Activated naive CD8-positive, alpha-beta T cell treated with anti-CD3 and anti-CD28 coated beads, Interleukin-2, amount 50 U/mL, for 24 hours (primary cell): Measurements from ENCODE around the gene PLXDC2.

Experiments used
- ATAC-seq: fragments of 150-1000 bp; cut with Tn5 transposase; one replicate; pipeline ENCODE4 v1.10.0; 2021
- DNase-seq: peaks from one replicate; pipeline ENCODE4 v3.0.0; 2021
- H3K27ac Mint-ChIP-seq: one replicate; pipeline ENCODE4 v1.8.0; 2021; ENCODE audit warnings: mild to moderate bottlenecking, mixed read lengths
- H3K27me3 Mint-ChIP-seq: one replicate; pipeline ENCODE4 v1.8.0; 2021; ENCODE audit warnings: mixed read lengths
- H3K36me3 Mint-ChIP-seq: one replicate; pipeline ENCODE4 v1.8.0; 2021; ENCODE audit warnings: low read depth, mixed read lengths
- H3K4me1 Mint-ChIP-seq: one replicate; pipeline ENCODE4 v1.8.0; 2021; ENCODE audit warnings: mixed read lengths
- H3K4me3 Mint-ChIP-seq: one replicate; pipeline ENCODE4 v1.8.0; 2021; ENCODE audit warnings: mild to moderate bottlenecking, moderate library complexity, mixed read lengths
- H3K9me3 Mint-ChIP-seq: one replicate; pipeline ENCODE4 v1.8.0; 2021; ENCODE audit warnings: mixed read lengths

Gene PLXDC2

DNA sequence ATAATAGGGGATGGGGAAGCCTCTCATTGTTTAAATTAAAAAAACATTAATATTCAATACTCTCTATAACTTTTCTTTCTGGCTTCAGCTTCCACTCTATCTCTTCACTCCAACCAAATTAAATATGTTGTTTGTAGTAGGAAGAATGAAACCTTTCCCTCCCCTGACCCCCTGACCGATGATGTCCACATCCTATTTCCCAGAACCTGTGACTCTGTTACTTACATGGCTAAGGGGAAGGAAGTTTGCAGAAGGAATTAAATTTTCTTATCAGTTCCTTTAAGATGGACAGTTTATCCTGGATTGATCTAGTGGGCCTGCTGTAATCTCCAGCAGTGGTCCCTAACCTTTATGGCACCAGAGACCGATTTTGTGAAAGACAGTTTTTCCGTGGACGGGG lies 130.0 kb downstream of the PLXDC2 start:
- no peaks in the 10 kb centered on the region for H3K4me1 Mint-ChIP-seq
- H3K27me3 Mint-ChIP-seq, result no peaks in the 10 kb centered on the region
- DNase-seq (no peak), ATAC-seq (no peak)
- no peak overlapping the region for H3K27ac Mint-ChIP-seq
- no peaks in the 10 kb centered on the region for H3K36me3 Mint-ChIP-seq
- no peak overlapping the region for H3K4me3 Mint-ChIP-seq
- no peaks in the 10 kb centered on the region for H3K9me3 Mint-ChIP-seq

DNA sequence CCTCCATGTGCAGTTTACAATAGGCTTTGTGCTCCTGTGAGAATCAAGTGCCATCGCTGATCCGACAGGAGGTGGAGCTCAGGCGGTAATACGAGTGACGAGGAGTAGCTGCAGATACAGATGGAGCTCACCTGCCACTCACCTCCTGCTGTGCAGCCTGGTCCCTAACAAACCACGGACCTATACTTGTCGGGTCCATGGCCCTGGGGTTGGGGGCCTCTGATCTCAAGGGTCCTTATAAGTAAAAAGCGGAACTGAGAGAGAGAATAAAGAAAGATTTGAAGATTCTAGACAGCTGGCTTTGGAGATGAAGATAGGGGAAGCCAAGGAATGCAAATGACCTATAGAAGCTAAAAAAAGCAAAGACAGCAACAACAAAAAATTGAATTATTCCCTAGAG lies 130.6 kb downstream of the PLXDC2 start:
- Mint-ChIP-seq H3K4me1 (no peaks in the 10 kb centered on the region), H3K36me3 (no peaks in the 10 kb centered on the region), H3K9me3 (no peaks in the 10 kb centered on the region), H3K27ac (no peak overlapping the region), H3K4me3 (no peak overlapping the region), H3K27me3 (no peaks in the 10 kb centered on the region)
- no peak for ATAC-seq
- DNase-seq, result no peak

DNA sequence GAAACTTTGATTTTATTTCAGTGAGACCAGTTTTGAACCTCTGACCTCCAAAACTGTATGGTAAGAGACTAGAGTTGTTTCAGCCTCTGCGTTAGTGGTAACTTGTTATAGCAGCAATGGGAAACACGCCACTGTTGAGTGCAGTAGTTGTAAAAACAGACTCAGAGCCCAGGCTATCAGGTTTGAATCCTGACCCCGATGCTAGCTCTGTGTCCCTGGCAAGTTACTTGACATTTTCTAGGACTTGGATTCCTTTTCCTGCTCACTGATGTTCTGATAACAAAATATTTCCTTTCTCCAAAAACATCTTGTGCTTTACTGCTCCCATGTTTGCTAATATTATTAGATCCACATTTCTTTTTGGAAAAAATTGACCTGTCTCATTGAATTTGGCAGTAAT lies 131.0 kb downstream of the PLXDC2 start:
- ATAC-seq, result no peak
- Mint-ChIP-seq H3K4me1 (no peaks in the 10 kb centered on the region), H3K27ac (no peak overlapping the region), H3K27me3 (no peaks in the 10 kb centered on the region), H3K36me3 (no peaks in the 10 kb centered on the region), H3K4me3 (no peak overlapping the region), H3K9me3 (no peaks in the 10 kb centered on the region)
- DNase-seq, result no peak

DNA sequence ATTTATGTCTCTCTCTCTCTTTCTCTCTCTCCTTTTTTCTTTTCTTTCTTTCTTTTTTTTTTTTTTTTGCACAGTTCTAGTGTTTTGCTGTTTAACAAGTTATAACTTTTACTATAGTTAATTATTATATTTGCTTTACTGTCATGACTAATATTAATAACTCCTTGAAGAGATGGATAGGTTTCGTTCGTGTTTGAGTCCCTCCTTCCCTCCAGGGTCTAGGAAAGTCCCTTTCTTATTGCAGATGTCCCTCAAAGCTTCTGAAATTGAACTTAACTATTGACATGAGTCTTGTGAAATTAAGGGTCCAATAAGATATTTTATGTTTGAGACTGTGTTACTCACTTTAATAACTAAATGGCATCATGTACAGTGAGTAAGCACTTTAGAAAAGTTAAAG lies 131.4 kb downstream of the PLXDC2 start:
- H3K9me3 Mint-ChIP-seq, result no peaks in the 10 kb centered on the region
- H3K4me1 Mint-ChIP-seq, result no peaks in the 10 kb centered on the region
- H3K4me3 Mint-ChIP-seq, result no peak overlapping the region
- no peaks in the 10 kb centered on the region for H3K27me3 Mint-ChIP-seq
- no peak for ATAC-seq
- DNase-seq, result no peak
- no peaks in the 10 kb centered on the region for H3K36me3 Mint-ChIP-seq
- no peak overlapping the region for H3K27ac Mint-ChIP-seq

DNA sequence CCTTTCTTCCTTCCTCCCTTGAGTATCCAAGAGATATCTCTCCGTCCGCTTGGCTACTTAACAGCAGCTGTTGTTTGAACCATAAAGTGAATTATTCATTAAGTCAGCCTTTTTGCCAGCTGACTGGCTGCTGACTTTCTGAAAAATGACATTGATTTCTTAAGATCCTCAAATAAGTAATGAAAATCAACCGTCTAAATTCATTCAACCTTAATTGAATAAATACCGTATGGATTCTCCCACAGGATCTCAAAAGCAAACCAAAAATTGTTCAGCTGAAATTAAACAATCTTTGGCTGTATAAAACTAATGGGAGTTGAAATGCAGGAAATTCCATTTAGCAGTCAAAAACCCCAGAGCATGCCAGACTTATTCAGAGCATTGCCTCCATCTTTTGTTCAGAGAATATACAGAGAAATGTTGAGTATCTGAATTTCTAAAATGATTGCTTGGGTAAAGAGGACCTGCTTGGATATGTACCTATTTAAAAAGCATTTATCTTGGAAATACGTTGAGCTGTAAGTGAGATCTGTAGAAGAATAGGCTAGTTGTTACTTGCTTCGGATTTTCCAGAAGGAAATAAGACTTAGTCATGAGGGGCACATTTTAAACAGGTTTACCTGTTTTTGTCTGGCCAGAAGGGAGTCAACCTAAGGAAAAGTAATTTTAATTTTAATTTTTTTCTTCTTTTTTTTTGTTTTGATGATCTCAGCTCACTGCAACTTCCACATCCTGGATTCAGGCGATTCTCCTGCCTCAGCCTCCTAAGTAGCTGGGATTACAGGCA lies 136.2 kb downstream of the PLXDC2 start:
- ATAC-seq (no peak), DNase-seq (no peak)
- H3K9me3 Mint-ChIP-seq, result no peaks in the 10 kb centered on the region
- H3K4me1 Mint-ChIP-seq, result no peaks in the 10 kb centered on the region
- H3K27ac Mint-ChIP-seq, result no peak overlapping the region
- H3K27me3 Mint-ChIP-seq, result no peaks in the 10 kb centered on the region
- H3K36me3 Mint-ChIP-seq, result no peaks in the 10 kb centered on the region
- H3K4me3 Mint-ChIP-seq, result no peak overlapping the region

DNA sequence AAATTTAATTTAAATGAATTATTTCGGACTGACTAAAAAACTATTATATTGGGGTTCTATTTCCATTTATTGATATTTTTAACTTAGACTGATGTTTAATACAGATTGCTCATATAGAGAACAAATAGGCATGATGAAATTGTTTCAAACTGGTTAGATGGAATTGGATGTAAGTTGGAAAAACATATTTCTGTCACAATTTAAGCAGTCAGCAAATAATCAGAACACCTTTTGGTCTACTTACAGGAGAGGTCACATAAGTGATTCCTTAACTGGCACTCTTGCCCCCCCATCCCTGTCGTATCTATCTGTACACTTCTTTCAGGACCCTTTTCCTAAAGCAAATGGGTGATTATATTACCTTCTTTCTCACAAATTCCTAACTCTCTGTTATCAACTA lies 138.4 kb downstream of the PLXDC2 start:
- Mint-ChIP-seq H3K9me3 (no peaks in the 10 kb centered on the region), H3K27me3 (no peaks in the 10 kb centered on the region), H3K36me3 (no peaks in the 10 kb centered on the region), H3K27ac (no peak overlapping the region), H3K4me1 (no peaks in the 10 kb centered on the region), H3K4me3 (no peak overlapping the region)
- no peak for ATAC-seq
- DNase-seq, result no peak

DNA sequence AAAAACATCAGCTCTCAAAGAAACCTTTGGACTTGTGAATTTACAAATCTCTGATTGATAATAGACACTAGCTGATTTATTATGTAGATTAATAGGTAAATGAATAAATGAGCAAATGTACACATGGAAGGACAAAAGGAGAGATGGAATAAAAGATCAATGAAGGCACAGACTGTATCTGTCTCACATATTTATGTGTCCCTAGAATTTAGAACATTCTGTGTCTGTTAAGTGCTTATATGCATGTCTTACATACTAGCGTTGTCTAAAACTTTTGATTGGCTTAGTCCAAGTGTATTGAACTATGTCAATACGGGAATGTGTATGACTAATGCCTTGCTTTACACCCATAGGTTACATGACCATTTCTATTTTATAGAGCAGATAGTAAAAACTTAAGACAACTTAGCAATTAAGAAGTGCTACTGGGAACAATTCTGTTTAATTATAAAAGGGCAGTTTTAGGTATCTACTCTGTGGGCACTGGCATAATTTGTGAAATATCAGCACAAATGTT lies 140.3 kb downstream of the PLXDC2 start:
- no peak overlapping the region for H3K27ac Mint-ChIP-seq
- no peak overlapping the region for H3K4me3 Mint-ChIP-seq
- DNase-seq, result no peak
- H3K36me3 Mint-ChIP-seq, result no peaks in the 10 kb centered on the region
- H3K9me3 Mint-ChIP-seq, result no peaks in the 10 kb centered on the region
- H3K27me3 Mint-ChIP-seq, result no peaks in the 10 kb centered on the region
- ATAC-seq, result no peak
- no peaks in the 10 kb centered on the region for H3K4me1 Mint-ChIP-seq

DNA sequence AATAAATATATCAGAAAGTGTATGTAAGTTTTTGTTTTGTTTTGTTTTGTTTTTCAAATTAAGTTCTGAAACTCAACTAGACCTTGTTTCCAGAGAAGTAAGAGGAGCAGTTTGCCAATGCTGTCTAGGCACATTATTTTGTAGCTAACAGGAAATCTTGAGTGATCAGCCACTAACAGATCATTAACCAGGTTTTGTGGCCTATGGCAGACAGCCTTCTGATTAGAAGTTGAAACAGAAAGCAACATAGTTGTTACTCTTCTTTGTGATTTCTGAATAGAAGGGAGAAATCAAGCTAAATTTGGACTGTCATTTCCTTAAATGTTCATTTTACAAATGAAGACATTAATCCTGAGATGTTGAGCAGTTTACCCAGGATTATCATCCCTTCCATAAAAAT lies 142.6 kb downstream of the PLXDC2 start:
- Mint-ChIP-seq H3K9me3 (peaks cover 7% of the 10 kb centered on the region), H3K27ac (no peak overlapping the region), H3K4me3 (no peak overlapping the region), H3K4me1 (no peaks in the 10 kb centered on the region), H3K36me3 (no peaks in the 10 kb centered on the region), H3K27me3 (no peaks in the 10 kb centered on the region)
- ATAC-seq, result no peak
- no peak for DNase-seq

DNA sequence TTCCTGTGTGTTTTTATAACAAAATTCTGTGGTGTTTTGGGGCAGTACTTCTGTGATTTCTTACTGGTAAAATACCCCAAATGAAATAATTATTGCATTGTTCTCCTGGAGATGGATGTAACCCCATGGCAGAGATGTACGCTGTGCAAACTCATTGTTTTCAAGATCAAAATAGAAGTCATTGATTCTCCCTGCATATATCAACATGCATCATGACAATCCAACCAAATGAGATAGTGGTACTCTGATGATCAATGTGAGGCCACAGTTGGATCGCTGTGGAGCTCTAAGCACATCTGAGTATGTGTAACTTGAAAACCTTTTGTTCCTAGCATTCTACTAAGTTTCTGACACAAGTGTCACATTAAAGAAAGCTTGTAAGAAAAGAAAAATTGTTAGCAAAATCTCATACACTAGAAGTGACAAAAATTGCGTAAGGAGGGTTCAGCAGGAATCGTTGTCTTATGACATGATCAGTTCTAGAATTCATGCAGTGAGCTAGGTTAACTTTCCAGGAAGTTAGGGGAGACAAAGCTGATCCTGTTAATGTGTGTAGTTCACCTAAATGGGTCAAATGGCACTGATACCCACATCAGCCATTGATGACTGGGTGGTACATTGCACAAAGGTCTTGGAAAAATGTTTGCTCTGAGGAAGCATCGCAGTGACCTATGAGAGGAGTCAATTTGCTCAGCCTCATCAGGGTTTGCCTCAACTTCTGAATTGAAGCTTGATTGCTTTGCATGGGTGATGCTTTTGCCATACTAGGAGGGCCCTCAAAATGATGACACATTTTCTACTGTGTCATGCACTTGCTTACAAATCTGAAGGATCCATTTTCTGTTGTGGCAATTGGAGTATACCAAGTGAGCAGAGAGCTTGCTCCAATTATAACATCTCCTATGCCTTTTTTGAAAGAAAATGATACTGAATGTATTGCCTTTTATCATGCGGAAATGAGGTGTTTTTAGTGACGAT lies 145.1 kb downstream of the PLXDC2 start:
- H3K4me1 Mint-ChIP-seq, result no peaks in the 10 kb centered on the region
- no peaks in the 10 kb centered on the region for H3K27me3 Mint-ChIP-seq
- peaks cover 7% of the 10 kb centered on the region for H3K9me3 Mint-ChIP-seq
- H3K4me3 Mint-ChIP-seq, result no peak overlapping the region
- DNase-seq, result no peak
- H3K27ac Mint-ChIP-seq, result no peak overlapping the region
- ATAC-seq, result no peak
- H3K36me3 Mint-ChIP-seq, result no peaks in the 10 kb centered on the region

DNA sequence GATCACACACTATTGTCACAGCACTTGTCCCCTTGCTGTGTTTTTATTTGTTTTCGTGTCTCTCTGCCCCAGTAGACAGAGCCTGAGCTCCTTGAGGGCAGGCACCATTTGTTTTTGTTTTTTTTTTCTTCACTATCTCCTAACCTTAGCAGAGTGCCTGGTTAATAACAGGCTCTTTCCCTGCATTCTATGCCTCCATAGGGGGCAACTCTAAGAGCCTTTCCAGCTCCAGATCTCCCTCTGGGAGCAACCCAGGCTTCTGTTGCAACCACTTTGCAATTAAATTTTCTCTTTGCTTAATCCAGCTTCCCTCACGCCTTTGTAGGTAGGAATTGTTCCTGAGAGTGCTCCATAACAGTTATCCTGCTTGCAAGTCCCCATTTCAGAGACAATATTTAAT lies 148.4 kb downstream of the PLXDC2 start:
- ATAC-seq, result no peak
- H3K27me3 Mint-ChIP-seq, result no peaks in the 10 kb centered on the region
- H3K27ac Mint-ChIP-seq, result no peak overlapping the region
- no peak overlapping the region for H3K4me3 Mint-ChIP-seq
- H3K36me3 Mint-ChIP-seq, result no peaks in the 10 kb centered on the region
- no peak for DNase-seq
- peaks cover 10% of the 10 kb centered on the region for H3K9me3 Mint-ChIP-seq
- H3K4me1 Mint-ChIP-seq, result no peaks in the 10 kb centered on the region

DNA sequence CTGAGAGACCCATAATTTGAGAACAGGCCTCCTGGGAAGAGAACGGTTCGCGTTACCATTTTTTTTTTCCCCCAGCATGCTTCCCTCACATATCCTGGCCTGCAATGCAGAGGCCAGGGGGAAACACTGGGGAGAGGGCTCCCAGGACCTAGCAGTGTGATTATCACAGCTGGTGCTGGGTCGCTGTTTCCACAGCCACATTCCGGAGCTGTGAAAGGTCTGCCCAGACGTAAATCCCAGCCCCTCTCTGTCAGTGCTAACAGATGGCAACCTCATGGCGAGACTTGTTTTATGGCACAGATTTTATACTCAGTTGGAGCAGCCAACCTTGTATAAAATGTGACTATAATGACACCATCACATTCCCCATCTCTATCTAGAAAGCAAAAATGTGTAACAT lies 150.5 kb downstream of the PLXDC2 start:
- H3K27ac Mint-ChIP-seq, result no peak overlapping the region
- no peak for DNase-seq
- no peaks in the 10 kb centered on the region for H3K4me1 Mint-ChIP-seq
- H3K27me3 Mint-ChIP-seq, result no peaks in the 10 kb centered on the region
- no peak overlapping the region for H3K4me3 Mint-ChIP-seq
- ATAC-seq, result no peak
- H3K36me3 Mint-ChIP-seq, result no peaks in the 10 kb centered on the region
- peaks cover 10% of the 10 kb centered on the region for H3K9me3 Mint-ChIP-seq

DNA sequence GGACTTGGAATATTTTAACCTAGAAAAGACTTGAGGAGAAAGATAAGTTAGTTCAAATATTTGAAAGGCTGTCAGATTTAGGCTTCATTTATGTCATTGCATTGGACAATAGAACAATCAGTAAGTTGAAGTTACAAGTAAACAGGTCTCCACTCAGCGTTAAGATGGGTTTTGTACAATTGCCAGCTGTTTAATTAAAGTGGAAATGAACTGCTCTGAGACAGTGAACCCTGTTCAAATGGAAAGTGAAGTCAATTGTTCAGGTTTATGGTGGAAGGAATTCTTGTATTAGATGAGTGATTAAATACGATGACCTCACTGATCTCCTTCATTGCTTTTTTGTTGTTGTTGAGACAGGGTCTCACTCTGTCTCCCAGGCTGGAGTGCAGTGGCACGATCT lies 151.7 kb downstream of the PLXDC2 start:
- no peak overlapping the region for H3K4me3 Mint-ChIP-seq
- DNase-seq (no peak), ATAC-seq (no peak)
- no peaks in the 10 kb centered on the region for H3K36me3 Mint-ChIP-seq
- no peak overlapping the region for H3K27ac Mint-ChIP-seq
- H3K27me3 Mint-ChIP-seq, result no peaks in the 10 kb centered on the region
- no peaks in the 10 kb centered on the region for H3K4me1 Mint-ChIP-seq
- H3K9me3 Mint-ChIP-seq, result peaks cover 6% of the 10 kb centered on the region

DNA sequence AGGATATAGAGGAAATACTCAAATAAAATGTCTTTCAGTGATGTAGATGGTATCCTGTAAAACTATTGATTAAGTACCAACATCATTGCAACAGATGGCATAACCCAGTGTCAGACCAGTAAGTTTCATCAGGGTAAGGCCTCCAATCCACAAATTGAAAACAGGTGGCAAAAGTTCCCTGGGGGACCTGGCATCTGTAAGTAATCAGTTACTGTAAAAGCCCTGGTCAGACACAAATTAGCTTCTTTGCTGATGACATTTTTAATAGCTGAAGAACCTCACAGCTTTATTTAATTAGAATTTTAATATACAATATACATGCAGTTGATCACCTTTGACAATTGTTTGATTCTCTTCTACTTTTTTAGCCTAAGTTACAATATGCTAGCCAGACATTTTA lies 152.5 kb downstream of the PLXDC2 start:
- Mint-ChIP-seq H3K36me3 (no peaks in the 10 kb centered on the region), H3K4me1 (no peaks in the 10 kb centered on the region), H3K27ac (no peak overlapping the region), H3K27me3 (no peaks in the 10 kb centered on the region), H3K4me3 (no peak overlapping the region), H3K9me3 (peaks cover 3% of the 10 kb centered on the region)
- ATAC-seq (no peak), DNase-seq (no peak)

DNA sequence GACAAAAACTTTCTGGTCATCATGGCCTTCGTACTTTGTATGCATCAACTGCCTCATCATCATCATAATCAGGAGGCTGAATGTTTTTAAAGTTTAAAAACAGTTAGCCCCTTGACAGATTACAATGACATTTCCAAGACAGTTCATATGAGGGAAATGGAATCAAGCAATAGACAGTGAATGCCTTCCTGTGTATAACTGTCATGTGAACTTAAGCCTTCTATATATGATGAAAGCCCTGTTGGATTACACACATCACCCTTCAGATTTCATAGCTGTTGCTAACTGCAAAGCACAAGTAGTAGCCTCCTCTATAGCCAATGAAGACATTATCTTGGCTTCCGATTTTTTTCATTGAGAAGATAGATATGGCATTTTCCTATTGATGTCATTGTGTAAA lies 154.0 kb downstream of the PLXDC2 start:
- Mint-ChIP-seq H3K9me3 (peaks cover 3% of the 10 kb centered on the region), H3K27ac (no peak overlapping the region), H3K27me3 (no peaks in the 10 kb centered on the region), H3K4me3 (no peak overlapping the region), H3K36me3 (no peaks in the 10 kb centered on the region), H3K4me1 (no peaks in the 10 kb centered on the region)
- ATAC-seq, result no peak
- DNase-seq, result no peak

DNA sequence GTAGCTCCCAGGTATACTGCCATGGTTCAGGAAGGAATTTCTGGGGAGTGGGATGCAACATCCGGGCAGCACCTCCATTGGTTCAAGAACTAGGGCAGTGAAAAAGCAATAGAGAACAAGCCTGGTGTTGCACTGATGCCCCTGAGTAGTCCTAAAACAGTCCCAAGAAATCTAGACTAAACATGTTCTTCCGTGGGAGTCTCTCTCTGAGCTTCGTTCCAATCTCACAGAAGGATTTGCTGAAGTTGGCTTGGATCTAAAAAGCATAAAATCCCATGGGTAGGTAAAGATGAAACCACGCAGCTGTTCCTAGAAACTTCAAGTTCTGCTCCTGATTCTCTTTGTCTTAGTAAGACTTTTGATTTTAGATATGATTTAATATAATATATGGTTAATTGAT lies 154.5 kb downstream of the PLXDC2 start:
- Mint-ChIP-seq H3K27ac (no peak overlapping the region), H3K27me3 (no peaks in the 10 kb centered on the region), H3K4me3 (no peak overlapping the region), H3K36me3 (no peaks in the 10 kb centered on the region), H3K4me1 (no peaks in the 10 kb centered on the region), H3K9me3 (peaks cover 3% of the 10 kb centered on the region)
- no peak for DNase-seq
- ATAC-seq, result no peak
